Peyer's patch (tissue), 4 donors: ENCODE results near the gene MRTFB.

Experiments
- POLR2A ChIP-seq, 2 donors: fragments of 450-650 bp; IDR thresholded peaks; one replicate each; pipeline ENCODE4 v1.5.1; 2017; ENCODE audit warnings: antibody characterized with exemption in 2 of 2, mild to moderate bottlenecking in 2 of 2, moderate library complexity in 2 of 2
- TF ChIP-seq, protein P1 (sequence below), 6 experiments: fragments of 450-650 bp in 4 of 6; fragments of 200-600 bp in 2 of 6; sonication (generic) in 1 of 6; IDR thresholded peaks; one replicate each; pipeline ENCODE4 v1.5.1; 2017 to 2019; ENCODE audit warnings: antibody characterized with exemption in 6 of 6, mild to moderate bottlenecking in 3 of 6, moderate library complexity in 1 of 6

DNA sequence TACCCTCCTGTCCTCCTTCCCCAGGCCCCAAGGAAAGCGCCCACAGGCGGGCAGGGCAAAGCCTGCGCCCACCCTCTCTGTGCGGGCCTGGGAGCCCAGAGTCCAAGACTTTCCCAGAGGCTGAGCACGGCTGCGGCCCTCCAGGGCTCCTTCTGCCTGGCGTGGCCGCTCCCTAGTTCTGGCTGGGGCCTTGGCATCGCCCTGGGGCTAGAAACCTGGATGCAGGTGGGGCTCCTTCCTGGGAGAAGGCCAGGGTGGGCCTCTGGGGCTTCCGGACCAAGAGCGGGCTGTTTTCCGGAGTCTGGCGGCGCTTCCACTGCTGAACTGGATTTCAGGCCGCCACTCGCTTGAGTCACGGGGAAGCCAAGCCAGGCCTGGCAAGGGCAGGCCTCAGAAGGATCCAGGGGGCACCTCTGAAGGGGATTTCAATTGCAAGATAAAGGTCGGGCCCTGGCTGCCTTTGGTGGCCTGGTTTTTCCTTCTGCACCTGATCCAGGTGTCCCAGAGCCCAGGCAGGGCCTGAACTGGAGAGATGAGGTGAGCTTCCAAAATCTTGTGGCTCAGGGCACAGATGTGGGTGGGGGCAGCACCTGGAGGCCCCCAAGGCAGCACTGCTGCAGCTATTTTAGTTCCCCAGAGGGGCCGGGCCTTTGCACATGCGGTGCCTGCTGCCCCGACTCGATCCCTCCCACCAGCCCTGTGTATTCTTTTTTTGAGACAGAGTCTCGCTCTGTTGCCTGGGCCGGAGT is 227.4 kb downstream of the MRTFB start:
- no peak for TF ChIP-seq POLR2A (IDR thresholded peaks at IDR 0.05)
- TF ChIP-seq, protein P1, sequence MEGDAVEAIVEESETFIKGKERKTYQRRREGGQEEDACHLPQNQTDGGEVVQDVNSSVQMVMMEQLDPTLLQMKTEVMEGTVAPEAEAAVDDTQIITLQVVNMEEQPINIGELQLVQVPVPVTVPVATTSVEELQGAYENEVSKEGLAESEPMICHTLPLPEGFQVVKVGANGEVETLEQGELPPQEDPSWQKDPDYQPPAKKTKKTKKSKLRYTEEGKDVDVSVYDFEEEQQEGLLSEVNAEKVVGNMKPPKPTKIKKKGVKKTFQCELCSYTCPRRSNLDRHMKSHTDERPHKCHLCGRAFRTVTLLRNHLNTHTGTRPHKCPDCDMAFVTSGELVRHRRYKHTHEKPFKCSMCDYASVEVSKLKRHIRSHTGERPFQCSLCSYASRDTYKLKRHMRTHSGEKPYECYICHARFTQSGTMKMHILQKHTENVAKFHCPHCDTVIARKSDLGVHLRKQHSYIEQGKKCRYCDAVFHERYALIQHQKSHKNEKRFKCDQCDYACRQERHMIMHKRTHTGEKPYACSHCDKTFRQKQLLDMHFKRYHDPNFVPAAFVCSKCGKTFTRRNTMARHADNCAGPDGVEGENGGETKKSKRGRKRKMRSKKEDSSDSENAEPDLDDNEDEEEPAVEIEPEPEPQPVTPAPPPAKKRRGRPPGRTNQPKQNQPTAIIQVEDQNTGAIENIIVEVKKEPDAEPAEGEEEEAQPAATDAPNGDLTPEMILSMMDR (IDR thresholded peaks at IDR 0.05): no peak
